GM23338 (cell line): ENCODE measurements around the gene NTN1. TPM values are rescaled to one million over a fixed set of nuclear protein-coding genes. Genes with fewer than 3 reads are reported as not detected.

ENCODE experiments used
- ATAC-seq: fragments of 200-7000 bp; cut with Tn5 transposase; 3 replicates; pipeline ENCODE4 v1.9.1; 2020
- DNase-seq: peaks from one replicate; pipeline ENCODE4 v3.0.0-alpha.2; 2015; ENCODE audit warnings: low spot score
- H2AFZ ChIP-seq: fragments of 200-600 bp; sonication (generic); 2 replicates; pipeline ENCODE4 v1.8.0; 2016; ENCODE audit warnings: antibody characterized with exemption, mild to moderate bottlenecking, moderate library complexity
- H3F3A ChIP-seq: fragments of 200-600 bp; sonication (generic); replicated peaks from 2 replicates; pipeline ENCODE4 v1.8.0; 2017; ENCODE audit warnings: antibody characterized with exemption, mixed run types, low read depth
- H3K27ac ChIP-seq: fragments of 200-600 bp; sonication (generic); 2 replicates; pipeline ENCODE4 v1.6.1; 2016; ENCODE audit warnings: low read depth
- H3K27me3 ChIP-seq: fragments of 200-600 bp; sonication (generic); 2 replicates; pipeline ENCODE4 v1.8.0; 2016; ENCODE audit warnings: mild to moderate bottlenecking, mixed run types, moderate library complexity; ENCODE audit not compliant: insufficient read depth
- H3K36me3 ChIP-seq: fragments of 200-600 bp; sonication (generic); 2 replicates; pipeline ENCODE4 v1.8.0; 2016; ENCODE audit warnings: mild to moderate bottlenecking; ENCODE audit not compliant: insufficient read depth
- H3K4me1 ChIP-seq: fragments of 200-600 bp; sonication (generic); 2 replicates; pipeline ENCODE4 v1.8.0; 2016; ENCODE audit warnings: mild to moderate bottlenecking, moderate library complexity; ENCODE audit not compliant: insufficient read depth
- H3K4me2 ChIP-seq: fragments of 200-600 bp; sonication (generic); 2 replicates; pipeline ENCODE4 v1.7.1; 2017; ENCODE audit warnings: mixed run types
- H3K4me3 ChIP-seq: fragments of 200-600 bp; sonication (generic); 2 replicates; pipeline ENCODE4 v1.6.1; 2016; ENCODE audit warnings: mixed run types
- H3K79me2 ChIP-seq: fragments of 200-600 bp; sonication (generic); replicated peaks from 2 replicates; pipeline ENCODE4 v1.8.0; 2017; ENCODE audit warnings: mild to moderate bottlenecking; ENCODE audit not compliant: insufficient read depth
- H3K9me2 ChIP-seq: fragments of 200-600 bp; sonication (generic); 2 replicates; pipeline ENCODE4 v1.8.0; 2017; ENCODE audit not compliant: insufficient read depth
- H4K20me1 ChIP-seq: fragments of 200-600 bp; sonication (generic); replicated peaks from 2 replicates; pipeline ENCODE4 v1.8.0; 2017; ENCODE audit warnings: mild to moderate bottlenecking; ENCODE audit not compliant: insufficient read depth
- H3K27ac Mint-ChIP-seq: 2 replicates; pipeline ENCODE4 v1.8.0; 2020; ENCODE audit warnings: inconsistent platforms, mild to moderate bottlenecking, moderate library complexity, mixed read lengths
- H3K27me3 Mint-ChIP-seq: 3 replicates; pipeline ENCODE4 v1.8.0; 2022; ENCODE audit warnings: low read depth, mild to moderate bottlenecking, moderate library complexity, mixed read lengths, inconsistent platforms; ENCODE audit not compliant: insufficient read depth, poor library complexity
- H3K36me3 Mint-ChIP-seq: 3 replicates; pipeline ENCODE4 v1.8.0; 2021; ENCODE audit warnings: low read depth, mild to moderate bottlenecking, inconsistent platforms, moderate library complexity, mixed read lengths
- H3K4me1 Mint-ChIP-seq: 3 replicates; pipeline ENCODE4 v1.8.0; 2020; ENCODE audit warnings: mild to moderate bottlenecking, inconsistent platforms, mixed read lengths
- H3K4me3 Mint-ChIP-seq: 3 replicates; pipeline ENCODE4 v1.8.0; 2021; ENCODE audit warnings: moderate library complexity, mild to moderate bottlenecking, inconsistent platforms, mixed read lengths
- H3K9me3 Mint-ChIP-seq: 3 replicates; pipeline ENCODE4 v1.8.0; 2020; ENCODE audit warnings: moderate library complexity, mild to moderate bottlenecking, inconsistent platforms, mixed read lengths
- CREB1 ChIP-seq: fragments of 250-450 bp; sonication (Bioruptor Pico); IDR thresholded peaks from 2 replicates; pipeline ENCODE4 v1.5.0; 2020; ENCODE audit warnings: low read depth, mild to moderate bottlenecking, moderate library complexity
- CTCF ChIP-seq, 2 experiments: fragments of 200-600 bp in 1 of 2; sonication (generic) in 1 of 2; conservative IDR thresholded peaks; 2 replicates each; pipeline versions ENCODE4 v1.5.1 to v1.6.1; 2016 to 2017; ENCODE audit warnings: antibody characterized with exemption in 2 of 2, low read depth in 2 of 2, mild to moderate bottlenecking in 2 of 2, moderate library complexity in 1 of 2
- ETS1 ChIP-seq: IDR thresholded peaks from 2 replicates; pipeline ENCODE4 v1.6.1; 2016; ENCODE audit warnings: antibody characterized with exemption
- EZH2 ChIP-seq: fragments of 200-600 bp; sonication (generic); IDR thresholded peaks from one replicate; pipeline ENCODE4 v1.8.0; 2017; ENCODE audit warnings: antibody characterized with exemption, mild to moderate bottlenecking, low read depth; ENCODE audit not compliant: unreplicated experiment
- EZH2phosphoT487 ChIP-seq: fragments of 200-600 bp; sonication (generic); IDR thresholded peaks from one replicate; pipeline ENCODE4 v1.8.1; 2018; ENCODE audit warnings: antibody characterized with exemption; ENCODE audit not compliant: unreplicated experiment
- JUNB ChIP-seq: IDR thresholded peaks from one replicate; pipeline ENCODE4 v1.6.1; 2016; ENCODE audit warnings: antibody characterized with exemption; ENCODE audit not compliant: unreplicated experiment
- NANOG ChIP-seq: IDR thresholded peaks from 2 replicates; pipeline ENCODE4 v1.6.1; 2016; ENCODE audit warnings: antibody characterized with exemption, borderline replicate concordance
- POLR2AphosphoS5 ChIP-seq: IDR thresholded peaks from 2 replicates; pipeline ENCODE4 v1.6.1; 2016; ENCODE audit warnings: antibody characterized with exemption, low read depth
- REST ChIP-seq: IDR thresholded peaks from one replicate; pipeline ENCODE4 v1.6.1; 2018; ENCODE audit warnings: antibody characterized with exemption; ENCODE audit not compliant: unreplicated experiment
- STAT1 ChIP-seq: IDR thresholded peaks from one replicate; pipeline ENCODE4 v1.6.1; 2016; ENCODE audit warnings: antibody characterized with exemption; ENCODE audit not compliant: unreplicated experiment
- ZNF114 ChIP-seq: fragments of 250-450 bp; sonication (Bioruptor Pico); IDR thresholded peaks from 2 replicates; pipeline ENCODE4 v1.5.0; 2020; ENCODE audit warnings: mild to moderate bottlenecking, moderate library complexity
- ZNF331 ChIP-seq: fragments of 250-450 bp; sonication (Bioruptor Pico); IDR thresholded peaks from 2 replicates; pipeline ENCODE4 v1.5.0; 2020; ENCODE audit warnings: low read depth, mild to moderate bottlenecking, moderate library complexity
- ZNF462 ChIP-seq: fragments of 250-450 bp; sonication (Bioruptor Pico); IDR thresholded peaks from 2 replicates; pipeline ENCODE4 v1.5.0; 2020; ENCODE audit warnings: mild to moderate bottlenecking, moderate library complexity
- polyA plus RNA-seq: library from polyadenylated mRNA; unstranded; fragments of >200 nt; fragmentation: Nextera tagmentation; extraction: Ambion mirVana; gene quantifications from 2 replicates; pipeline ENCODE4 v1.2.1, GENCODE V29; 2016
- total RNA-seq: library from RNA; depleted of rRNA; stranded (reverse); fragments of >200 nt; shearing (Covaris generic); gene quantifications from 2 replicates; pipeline ENCODE4 v1.2.3, GENCODE V29; 2014

The NTN1 gene
- total and polyA plus RNA-seq, 2 experiments from 2014 or later, result 0.57 to 2.6 TPM

DNA sequence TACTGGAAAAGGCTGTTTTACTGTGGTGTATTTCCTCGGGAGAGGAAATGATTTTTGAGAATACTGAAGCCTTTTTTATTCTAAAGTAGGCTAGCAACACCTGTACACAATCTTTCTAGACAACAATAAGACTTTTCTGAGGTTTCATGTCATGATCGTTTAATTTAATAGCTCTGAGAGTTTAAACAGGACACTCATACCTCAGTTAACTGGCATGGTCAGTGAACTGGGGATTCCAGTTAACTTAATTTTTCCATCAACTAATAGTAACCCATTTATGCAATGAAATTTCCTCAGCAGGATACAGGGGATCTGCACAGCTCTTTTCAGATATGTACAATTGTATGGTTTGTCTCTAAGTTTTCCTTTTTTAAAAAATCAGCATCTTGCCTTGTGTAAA, 262.6 kb downstream of the NTN1 start:
- Histone ChIP-seq H3K9me2 (no peaks in the 10 kb centered on the region), H3K4me2 (no peak overlapping the region), H3K27me3 (no peaks in the 10 kb centered on the region), H3F3A (no peaks in the 10 kb centered on the region), H3K79me2 (no peaks in the 10 kb centered on the region), H3K36me3 (no peaks in the 10 kb centered on the region), H3K4me1 (peaks cover 25% of the 10 kb centered on the region), H4K20me1 (no peaks in the 10 kb centered on the region), H3K4me3 (no peak overlapping the region), H3K27ac (no peak overlapping the region), H2AFZ (no peak overlapping the region)
- Mint-ChIP-seq H3K36me3 (no peaks in the 10 kb centered on the region), H3K4me1 (peaks cover 43% of the 10 kb centered on the region), H3K27me3 (peaks cover 2% of the 10 kb centered on the region), H3K4me3 (no peak overlapping the region), H3K9me3 (no peaks in the 10 kb centered on the region), H3K27ac (no peak overlapping the region)
- DNase-seq (no peak), ATAC-seq (no peak)
- TF ChIP-seq REST, result no peak
- TF ChIP-seq JUNB, result no peak
- no peak for TF ChIP-seq ZNF462 (CRISPR knock-in tag)
- no peak for TF ChIP-seq CTCF (conservative IDR thresholded peaks at IDR 0.05; ENCODE audit: low read depth in 2 of 2)
- no peak for TF ChIP-seq ZNF331 (CRISPR knock-in tag)
- TF ChIP-seq NANOG, result no peak
- no peak for TF ChIP-seq EZH2
- TF ChIP-seq STAT1, result no peak
- TF ChIP-seq ZNF114 (CRISPR knock-in tag), result no peak
- no peak for TF ChIP-seq CREB1 (CRISPR knock-in tag)
- no peak for TF ChIP-seq ETS1
- TF ChIP-seq EZH2phosphoT487, result no peak
- TF ChIP-seq POLR2AphosphoS5, result no peak
